ENCODE results near the gene DCDC2. TPM values are rescaled to one million over a fixed set of nuclear protein-coding genes. Genes with fewer than 3 reads are reported as not detected.

Gene DCDC2
- total and polyA plus RNA-seq, 7 donors, result under 0.01 to 1.6 (median 0.53) TPM; not detected in 3

DNA sequence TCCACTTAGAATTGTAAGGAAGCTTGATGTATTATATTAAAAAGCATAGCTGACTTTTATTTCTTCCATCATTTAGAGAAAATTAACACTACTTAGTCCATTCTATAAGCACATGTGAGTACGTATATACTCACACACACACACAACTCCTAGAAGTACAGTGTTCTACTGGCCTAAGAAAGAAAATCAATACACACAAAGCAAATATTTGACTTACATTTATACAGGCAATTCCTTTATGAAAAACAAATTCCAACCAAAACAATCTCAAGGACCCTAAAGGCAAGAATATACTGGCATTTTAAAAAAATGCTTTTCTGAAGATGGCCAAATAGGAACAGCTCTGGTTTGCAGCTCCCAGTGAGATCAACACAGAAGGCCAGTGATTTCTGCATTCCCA, 160.0 kb downstream of the DCDC2 start:
- no peaks in the 10 kb centered on the region for H3K36me3 ChIP-seq
- intact Hi-C loops (cut with DNase I), result no loop called here
- H3K9me3 ChIP-seq, result no peaks in the 10 kb centered on the region
- H3K4me3 ChIP-seq, result no peak overlapping the region
- H3K4me1 ChIP-seq, result no peaks in the 10 kb centered on the region
- DNase-seq, result no peak
- WGBS, 2 donors, result 66 to 85% methylated on average over 1 of the region's 1 CpG
- no peaks in the 10 kb centered on the region for H3K27me3 ChIP-seq
- no peak overlapping the region for H3K27ac ChIP-seq
- TF ChIP-seq, protein P1, sequence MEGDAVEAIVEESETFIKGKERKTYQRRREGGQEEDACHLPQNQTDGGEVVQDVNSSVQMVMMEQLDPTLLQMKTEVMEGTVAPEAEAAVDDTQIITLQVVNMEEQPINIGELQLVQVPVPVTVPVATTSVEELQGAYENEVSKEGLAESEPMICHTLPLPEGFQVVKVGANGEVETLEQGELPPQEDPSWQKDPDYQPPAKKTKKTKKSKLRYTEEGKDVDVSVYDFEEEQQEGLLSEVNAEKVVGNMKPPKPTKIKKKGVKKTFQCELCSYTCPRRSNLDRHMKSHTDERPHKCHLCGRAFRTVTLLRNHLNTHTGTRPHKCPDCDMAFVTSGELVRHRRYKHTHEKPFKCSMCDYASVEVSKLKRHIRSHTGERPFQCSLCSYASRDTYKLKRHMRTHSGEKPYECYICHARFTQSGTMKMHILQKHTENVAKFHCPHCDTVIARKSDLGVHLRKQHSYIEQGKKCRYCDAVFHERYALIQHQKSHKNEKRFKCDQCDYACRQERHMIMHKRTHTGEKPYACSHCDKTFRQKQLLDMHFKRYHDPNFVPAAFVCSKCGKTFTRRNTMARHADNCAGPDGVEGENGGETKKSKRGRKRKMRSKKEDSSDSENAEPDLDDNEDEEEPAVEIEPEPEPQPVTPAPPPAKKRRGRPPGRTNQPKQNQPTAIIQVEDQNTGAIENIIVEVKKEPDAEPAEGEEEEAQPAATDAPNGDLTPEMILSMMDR (IDR thresholded peaks at IDR 0.05), result no peak
- TF ChIP-seq POLR2AphosphoS5 (IDR thresholded peaks at IDR 0.05), result no peak
- no peak for TF ChIP-seq EP300 (IDR thresholded peaks at IDR 0.05)
- TF ChIP-seq POLR2A (IDR thresholded peaks at IDR 0.05), result no peak

DNA sequence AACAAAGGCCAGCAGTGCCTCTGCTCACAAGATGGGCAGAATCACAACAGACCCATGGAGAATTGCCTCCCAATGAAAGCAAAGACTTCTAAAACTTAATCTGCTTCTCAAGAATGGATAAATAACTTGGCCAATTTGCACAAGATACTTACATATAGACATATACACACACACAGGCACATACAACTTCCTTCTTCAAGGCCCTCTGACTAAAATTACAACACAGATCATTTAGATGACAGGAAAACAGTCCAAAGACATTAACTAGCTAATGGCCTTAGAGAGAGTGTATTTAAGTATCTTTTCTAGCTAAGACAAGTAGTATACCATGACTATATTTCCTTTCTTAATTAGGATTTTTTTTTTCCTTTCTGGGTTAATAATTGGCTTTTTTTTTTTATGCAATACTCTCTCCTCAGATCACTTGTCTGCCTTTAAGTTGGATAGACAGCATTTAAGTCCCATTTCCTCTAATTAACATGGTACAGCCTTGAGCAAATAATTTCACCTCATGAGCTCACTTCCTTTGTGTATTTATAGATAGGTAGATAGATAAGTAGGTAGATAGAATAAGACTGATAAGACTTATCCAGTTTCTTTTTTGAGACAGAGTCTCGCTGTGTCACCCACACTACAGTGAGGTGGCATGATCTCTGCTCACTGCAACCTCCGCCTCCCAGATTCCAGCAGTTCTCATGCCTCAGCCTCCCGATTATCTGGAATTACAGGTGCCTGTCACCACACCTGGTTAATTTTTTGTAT, 161.8 kb downstream of the DCDC2 start:
- no peak overlapping the region for H3K4me3 ChIP-seq
- H3K4me1 ChIP-seq, result no peaks in the 10 kb centered on the region
- no peaks in the 10 kb centered on the region for H3K36me3 ChIP-seq
- H3K9me3 ChIP-seq, result no peaks in the 10 kb centered on the region
- 84 to 88% methylated on average over 3 of the region's 3 CpGs for WGBS, 2 donors
- TF ChIP-seq EP300 (IDR thresholded peaks at IDR 0.05) (no peak), POLR2A (IDR thresholded peaks at IDR 0.05) (no peak), POLR2AphosphoS5 (IDR thresholded peaks at IDR 0.05) (no peak)
- TF ChIP-seq, protein P1 (IDR thresholded peaks at IDR 0.05), result no peak
- intact Hi-C loops (cut with DNase I), result no loop called here
- DNase-seq, result no peak
- H3K27me3 ChIP-seq, result no peaks in the 10 kb centered on the region
- H3K27ac ChIP-seq, result no peak overlapping the region

DNA sequence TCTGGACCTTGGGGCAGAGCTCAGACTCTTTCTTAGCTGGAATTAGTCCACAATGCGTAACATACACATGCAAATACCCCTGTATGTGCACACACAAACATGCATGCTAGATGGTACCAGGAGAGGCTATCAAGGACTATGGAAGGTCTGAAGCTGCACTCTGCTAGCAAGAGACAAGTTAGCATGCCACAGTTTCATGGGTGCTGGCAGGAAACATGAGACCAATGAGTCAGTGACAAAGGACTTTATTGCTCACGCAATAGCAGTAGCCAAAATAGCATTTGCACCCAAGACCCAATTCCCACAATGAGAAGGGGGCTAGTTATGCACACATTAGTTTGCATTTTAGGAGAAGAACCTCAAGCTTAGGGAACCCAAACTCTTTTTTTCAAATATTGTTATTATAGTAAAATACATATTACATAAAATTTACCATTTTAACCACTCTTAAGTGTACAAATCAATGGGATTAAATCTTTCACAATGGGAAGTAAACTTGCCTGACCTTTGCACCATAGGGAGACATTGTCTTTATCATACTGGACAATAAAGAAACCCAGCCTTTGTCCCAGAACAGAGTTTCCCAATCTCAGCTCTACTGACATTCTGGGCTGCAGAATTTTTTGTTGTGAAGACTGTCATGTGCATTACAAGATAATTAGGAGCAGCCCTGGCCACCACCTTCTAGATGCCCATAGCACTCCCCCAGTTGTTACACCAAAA, 162.7 kb downstream of the DCDC2 start:
- Histone ChIP-seq H3K27me3 (no peaks in the 10 kb centered on the region), H3K27ac (no peak overlapping the region), H3K36me3 (no peaks in the 10 kb centered on the region), H3K4me3 (no peak overlapping the region), H3K9me3 (no peaks in the 10 kb centered on the region), H3K4me1 (no peaks in the 10 kb centered on the region)
- no peak for DNase-seq
- TF ChIP-seq POLR2A (IDR thresholded peaks at IDR 0.05) (no peak), POLR2AphosphoS5 (IDR thresholded peaks at IDR 0.05) (no peak), EP300 (IDR thresholded peaks at IDR 0.05) (no peak)
- TF ChIP-seq, protein P1 (IDR thresholded peaks at IDR 0.05), result no peak
- 91% methylated on average over 2 of the region's 2 CpGs for WGBS, 2 donors
- intact Hi-C loops (cut with DNase I), result no loop called here

DNA sequence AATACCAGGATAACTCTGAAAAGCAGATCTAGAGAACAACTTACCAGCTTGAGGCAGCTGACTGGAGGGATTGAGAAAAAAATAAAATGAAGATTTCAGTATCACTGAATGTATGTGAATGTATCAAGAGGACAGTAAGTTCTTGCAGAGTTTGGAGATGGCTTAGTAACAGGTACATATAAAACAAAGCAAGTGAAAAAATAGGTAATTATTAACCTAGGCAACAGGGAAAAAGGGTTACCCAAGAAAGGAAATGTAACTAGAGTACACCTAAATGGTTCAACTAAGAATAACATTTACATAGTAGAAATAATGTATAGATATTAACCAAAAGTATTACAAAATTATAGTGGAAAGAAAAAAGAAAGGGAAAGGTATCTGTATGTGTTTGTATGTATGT, 164.5 kb downstream of the DCDC2 start:
- Histone ChIP-seq H3K36me3 (no peaks in the 10 kb centered on the region), H3K4me1 (no peaks in the 10 kb centered on the region), H3K27me3 (no peaks in the 10 kb centered on the region), H3K9me3 (no peaks in the 10 kb centered on the region), H3K4me3 (no peak overlapping the region), H3K27ac (no peak overlapping the region)
- intact Hi-C loops (cut with DNase I), result no loop called here
- no peak for DNase-seq
- no peak for TF ChIP-seq POLR2A (IDR thresholded peaks at IDR 0.05)

DNA sequence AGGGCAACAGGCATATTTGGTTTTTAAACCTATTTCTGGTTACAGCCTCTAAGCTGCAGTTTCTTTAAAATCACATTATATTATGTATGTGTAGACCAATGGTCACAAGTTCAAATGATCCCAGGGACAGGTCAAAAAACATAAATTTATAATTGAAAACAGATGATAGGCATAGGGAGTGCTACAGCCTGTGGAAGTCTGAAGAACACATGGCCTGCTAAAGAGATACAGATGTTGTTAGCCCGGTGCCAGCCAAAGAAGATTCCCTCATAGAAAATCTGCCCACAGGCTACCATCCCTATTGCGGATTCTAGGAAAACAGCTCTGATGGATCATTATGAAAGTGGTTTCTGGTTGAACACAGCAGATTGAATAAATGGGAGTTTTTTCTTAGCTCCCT, 166.5 kb downstream of the DCDC2 start:
- no peaks in the 10 kb centered on the region for H3K36me3 ChIP-seq
- no peak for DNase-seq
- no peaks in the 10 kb centered on the region for H3K27me3 ChIP-seq
- H3K27ac ChIP-seq, result no peak overlapping the region
- TF ChIP-seq POLR2AphosphoS5 (IDR thresholded peaks at IDR 0.05) (no peak), POLR2A (IDR thresholded peaks at IDR 0.05) (no peak), EP300 (IDR thresholded peaks at IDR 0.05) (no peak)
- TF ChIP-seq, protein P1 (IDR thresholded peaks at IDR 0.05), result no peak
- no peaks in the 10 kb centered on the region for H3K9me3 ChIP-seq
- no peak overlapping the region for H3K4me3 ChIP-seq
- intact Hi-C loops (cut with DNase I), result no loop called here
- no peaks in the 10 kb centered on the region for H3K4me1 ChIP-seq
- WGBS, 2 donors, result 47% methylated on average over 2 of the region's 2 CpGs

All from sigmoid colon (tissue), 7 donors.